ENCODE results near the gene PON3. TPM values are rescaled to one million over a fixed set of nuclear protein-coding genes. Genes with fewer than 3 reads are reported as not detected.

The PON3 gene
- total and polyA plus RNA-seq, 2 of the 8 experiments (the other 6 are each of a cell fraction or from before 2014, with no cell fraction given), result not detected

DNA sequence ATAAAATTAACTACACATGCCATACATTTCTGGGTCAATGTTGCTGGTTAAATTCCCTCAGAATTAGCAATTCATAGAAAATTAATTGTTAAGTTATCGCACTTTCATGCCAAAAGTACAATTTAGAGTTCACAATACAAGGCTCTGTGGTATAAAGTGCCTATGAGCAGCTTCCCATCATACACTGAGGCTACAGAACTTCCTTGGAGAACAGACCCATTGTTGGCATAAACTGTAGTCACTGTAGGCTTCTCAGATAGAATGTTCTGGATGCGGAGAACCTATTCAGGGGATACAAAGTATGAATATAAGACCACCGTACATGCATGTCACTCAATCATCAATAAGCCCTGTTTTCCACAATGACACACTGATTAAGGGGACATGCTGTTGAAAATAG lies 9.0 kb upstream of the PON3 start:
- Histone ChIP-seq H2BK120ac (replicated peaks; ENCODE audit: low read depth, low read length) (no peak overlapping the region), H3K4me3 (ENCODE audit: extremely low read depth in 1 of 4, insufficient read depth in 2 of 4, low read depth in 3 of 4, low read length in 4 of 4) (no peak overlapping the region), H2BK12ac (ENCODE audit: low read depth, low read length) (no peak overlapping the region), H3K4me1 (replicated peaks in 1 of 4; ENCODE audit: control insufficient read depth in 3 of 4, insufficient read depth in 4 of 4, low read length in 3 of 4) (no peaks in the 10 kb centered on the region), H2BK5ac (ENCODE audit: low read depth, low read length) (no peak overlapping the region), H3K27me3 (replicated peaks in 1 of 4; ENCODE audit: control insufficient read depth in 3 of 4, extremely low read depth in 1 of 4, insufficient read depth in 3 of 4, low read length in 3 of 4) (no peaks in the 10 kb centered on the region), H3K9me3 (ENCODE audit: insufficient read depth in 2 of 2, low read depth in 1 of 2, low read length in 1 of 2) (no peaks in the 10 kb centered on the region), H2AK5ac (ENCODE audit: low read depth, low read length) (no peak overlapping the region), H3K56ac (replicated peaks; ENCODE audit: insufficient read length, low read depth, low read length) (no peak overlapping the region), H2BK15ac (ENCODE audit: low read length) (no peak overlapping the region), H3K23me2 (ENCODE audit: low read depth, low read length) (no peaks in the 10 kb centered on the region), H4K8ac (ENCODE audit: extremely low read depth, insufficient read depth, low read length) (no peak overlapping the region), H3K79me1 (ENCODE audit: low read depth, low read length) (no peaks in the 10 kb centered on the region), H4K91ac (replicated peaks; ENCODE audit: insufficient read length, low read length) (no peak overlapping the region), H3K79me2 (ENCODE audit: control insufficient read depth in 1 of 2, insufficient read depth in 2 of 2, low read length in 2 of 2) (no peaks in the 10 kb centered on the region), H3K4ac (replicated peaks; ENCODE audit: insufficient read length, low read depth, low read length) (no peak overlapping the region), H2AFZ (ENCODE audit: low read length) (no peak overlapping the region), H3K27ac (ENCODE audit: low read depth, low read length) (no peak overlapping the region), H2BK20ac (ENCODE audit: low read length) (no peak overlapping the region), H3K14ac (ENCODE audit: insufficient read length) (no peak overlapping the region), H3K36me3 (ENCODE audit: control insufficient read depth in 2 of 4, insufficient read depth in 4 of 4, low read length in 3 of 4) (peaks cover 0 to 13% (median 2%) of the 10 kb centered on the region in 4 experiments; a peak in 4 of 8 replicates), H3K9ac (replicated peaks in 1 of 4; ENCODE audit: extremely low read depth in 1 of 4, low read depth in 3 of 4, low read length in 3 of 4) (no peak overlapping the region), H3K23ac (ENCODE audit: insufficient read length) (no peak overlapping the region), H3K4me2 (ENCODE audit: insufficient read depth in 1 of 2, low read depth in 2 of 2, low read length in 2 of 2) (no peak overlapping the region), H4K5ac (ENCODE audit: insufficient read length, low read depth, low read length) (no peak overlapping the region), H4K20me1 (replicated peaks in 1 of 2; ENCODE audit: control insufficient read depth in 1 of 2, insufficient read depth in 2 of 2, low read length in 2 of 2) (no peaks in the 10 kb centered on the region), H3K18ac (ENCODE audit: extremely low read depth, low read length) (no peak overlapping the region)
- DNase-seq (ENCODE audit: low read depth in 1 of 2, low spot score in 2 of 2), result no peak
- 93% methylated on average over 3 of the region's 3 CpGs; no CpG with 5 or more reads in 1 of the 2 experiments for WGBS, 2 experiments (ENCODE audit: extremely low coverage in 1 of 2, insufficient coverage in 1 of 2, insufficient read length in 1 of 2, insufficient replicate concordance in 2 of 2, low coverage in 1 of 2, low lambda C conversion rate in 2 of 2, missing lambda C conversion rate in 1 of 2)
- FAIRE-seq, result no peak
- ChIA-PET CTCF (ENCODE audit: partially characterized antibody) (interaction anchor here (1.1 to 3.2 kb wide), 3 partner anchors 9 to 15 kb away, joined by 3 to 16 read pairs (median 4); partner anchors contain the start of gene PON3), POLR2A (ENCODE audit: partially characterized antibody) (interaction anchor here (1.0 kb wide), 1 partner anchor 24 kb away, joined by 3 read pairs; no protein-coding TSS in a partner anchor)
- TF ChIP-seq SIN3A (conservative IDR thresholded peaks at IDR 0.05 in 1 of 2, IDR thresholded peaks at IDR 0.05 in 1 of 2; ENCODE audit: low read depth in 1 of 2, low read length in 2 of 2), result no peak
- no peak for TF ChIP-seq MAFK (IDR thresholded peaks at IDR 0.05; ENCODE audit: low read depth, low read length)
- TF ChIP-seq, protein P1, sequence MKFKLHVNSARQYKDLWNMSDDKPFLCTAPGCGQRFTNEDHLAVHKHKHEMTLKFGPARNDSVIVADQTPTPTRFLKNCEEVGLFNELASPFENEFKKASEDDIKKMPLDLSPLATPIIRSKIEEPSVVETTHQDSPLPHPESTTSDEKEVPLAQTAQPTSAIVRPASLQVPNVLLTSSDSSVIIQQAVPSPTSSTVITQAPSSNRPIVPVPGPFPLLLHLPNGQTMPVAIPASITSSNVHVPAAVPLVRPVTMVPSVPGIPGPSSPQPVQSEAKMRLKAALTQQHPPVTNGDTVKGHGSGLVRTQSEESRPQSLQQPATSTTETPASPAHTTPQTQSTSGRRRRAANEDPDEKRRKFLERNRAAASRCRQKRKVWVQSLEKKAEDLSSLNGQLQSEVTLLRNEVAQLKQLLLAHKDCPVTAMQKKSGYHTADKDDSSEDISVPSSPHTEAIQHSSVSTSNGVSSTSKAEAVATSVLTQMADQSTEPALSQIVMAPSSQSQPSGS (IDR thresholded peaks at IDR 0.05; ENCODE audit: low read length), result no peak
- TF ChIP-seq GTF2F1 (IDR thresholded peaks at IDR 0.05; ENCODE audit: borderline replicate concordance, low read depth, low read length), result no peak
- no peak for TF ChIP-seq ZNF274 (IDR thresholded peaks at IDR 0.05; ENCODE audit: borderline replicate concordance, extremely low read depth, low read length)
- no peak for TF ChIP-seq CBX8 (IDR thresholded peaks at IDR 0.05; ENCODE audit: borderline replicate concordance, low read depth, low read length)
- no peak for TF ChIP-seq RAD21 (IDR thresholded peaks at IDR 0.05 in 1 of 2, conservative IDR thresholded peaks at IDR 0.05 in 1 of 2; ENCODE audit: low read depth in 2 of 2, low read length in 2 of 2)
